Measurements from ENCODE around the gene IKZF3. TPM values are rescaled to one million over a fixed set of nuclear protein-coding genes. Genes with fewer than 3 reads are reported as not detected.
"Not testable (repeated sequence)": the region's sequence is repeated elsewhere in the genome, so short reads cannot be mapped to it uniquely, and the experiment has no call there.

The IKZF3 gene
- total and polyA plus RNA-seq, 4 experiments from 2014 or later: 3.2 to 118 (median 102) TPM

- Histone ChIP-seq H3K4me1 (ENCODE audit: insufficient read depth, low read length) (peaks cover 22% of the 10 kb centered on the region), H3K36me3 (ENCODE audit: insufficient read depth, low read length) (peaks cover 12% of the 10 kb centered on the region), H3K27me3 (ENCODE audit: insufficient read depth, low read length) (no peaks in the 10 kb centered on the region), H3K4me3 (ENCODE audit: low read length in 2 of 2) (no peak overlapping the region), H3K9me3 (ENCODE audit: control insufficient read depth in 1 of 2, low read length in 2 of 2) (no peaks in the 10 kb centered on the region), H3K27ac (ENCODE audit: low read depth, low read length) (no peak overlapping the region)
- no peak overlapping the region for H3K27ac Mint-ChIP-seq
- H3K27me3 Mint-ChIP-seq: no peaks in the 10 kb centered on the region
- POLR2A ChIA-PET (ENCODE audit: partially characterized antibody): interaction anchor here (0.5 kb wide), 1 partner anchor 212 kb away, joined by 3 read pairs; no protein-coding TSS in a partner anchor
- CTCF ChIA-PET (ENCODE audit: partially characterized antibody): no interaction called here
- intact Hi-C loops (cut with micrococcal nuclease): no loop called here
- H3K4me3 Mint-ChIP-seq: no peak overlapping the region
- H3K36me3 Mint-ChIP-seq: peaks cover 12 to 25% of the 10 kb centered on the region in 2 donors
- H3K4me1 Mint-ChIP-seq: peaks cover 5 to 33% (median 12%) of the 10 kb centered on the region in 4 donors
- no peak for DNase-seq
- H3K9me3 Mint-ChIP-seq: peaks cover 0 to 1% (median 0%) of the 10 kb centered on the region in 8 donors
These were observed 137.5 kb downstream of the IKZF3 start for GRCh38 chr17:39726617-39727016.

GRCh38 chr17:39725923-39726322 is 138.2 kb downstream of the IKZF3 start:
- CTCF ChIA-PET (ENCODE audit: partially characterized antibody): interaction anchor here (1.3 kb wide), 1 partner anchor 18 kb away, joined by 4 read pairs; no protein-coding TSS in a partner anchor
- H3K27ac Mint-ChIP-seq: peak overlapping the region in 2 of 7 donors; percentile 55 to 56

GRCh38 chr17:39724731-39725130 is 139.4 kb downstream of the IKZF3 start:
- H3K27me3 ChIP-seq (ENCODE audit: insufficient read depth, low read length): no peaks in the 10 kb centered on the region
- Mint-ChIP-seq H3K4me3 (no peak overlapping the region), H3K27ac (no peak overlapping the region)

More at GRCh38 chr17:39725923-39726322, 138.2 kb downstream of the IKZF3 start:
- H3K9me3 Mint-ChIP-seq; intact Hi-C loops (cut with micrococcal nuclease); DNase-seq; H3K27ac ChIP-seq (ENCODE audit: low read depth, low read length); H3K27me3 Mint-ChIP-seq; H3K27me3 ChIP-seq (ENCODE audit: insufficient read depth, low read length); H3K9me3 ChIP-seq (ENCODE audit: control insufficient read depth in 1 of 2, low read length in 2 of 2); H3K4me3 Mint-ChIP-seq; H3K4me3 ChIP-seq (ENCODE audit: low read length in 2 of 2): not testable (repeated sequence)
- H3K36me3 ChIP-seq (ENCODE audit: insufficient read depth, low read length): peaks cover 12% of the 10 kb centered on the region
- Mint-ChIP-seq H3K4me1 (peaks cover 5 to 29% (median 12%) of the 10 kb centered on the region in 4 donors), H3K36me3 (peaks cover 12 to 25% of the 10 kb centered on the region in 2 donors)
- POLR2A ChIA-PET (ENCODE audit: partially characterized antibody): interaction anchor here (0.8 kb wide), 1 partner anchor 201 kb away, joined by 3 read pairs; no protein-coding TSS in a partner anchor
- H3K4me1 ChIP-seq (ENCODE audit: insufficient read depth, low read length): peaks cover 18% of the 10 kb centered on the region

GRCh38 chr17:39722965-39723848 is 140.9 kb downstream of the IKZF3 start:
- Histone ChIP-seq H3K9me3 (ENCODE audit: control insufficient read depth in 1 of 2, low read length in 2 of 2) (no peaks in the 10 kb centered on the region), H3K27me3 (ENCODE audit: insufficient read depth, low read length) (no peaks in the 10 kb centered on the region), H3K4me3 (ENCODE audit: low read length in 2 of 2) (no peak overlapping the region), H3K4me1 (ENCODE audit: insufficient read depth, low read length) (no peaks in the 10 kb centered on the region), H3K27ac (ENCODE audit: low read depth, low read length) (no peak overlapping the region), H3K36me3 (ENCODE audit: insufficient read depth, low read length) (no peaks in the 10 kb centered on the region)
- H3K27ac Mint-ChIP-seq: no peak overlapping the region
- intact Hi-C loops (cut with micrococcal nuclease): no loop called here
- peaks cover 7 to 10% of the 10 kb centered on the region in 2 donors for H3K36me3 Mint-ChIP-seq
- POLR2A ChIA-PET (ENCODE audit: partially characterized antibody): no interaction called here
- DNase-seq: no peak
- CTCF ChIA-PET (ENCODE audit: partially characterized antibody): interaction anchor here (1.1 to 1.4 kb wide), 2 partner anchors 68 to 102 kb away, joined by 3 to 4 read pairs; no protein-coding TSS in a partner anchor
- no peaks in the 10 kb centered on the region for H3K9me3 Mint-ChIP-seq
- no peaks in the 10 kb centered on the region for H3K27me3 Mint-ChIP-seq
- peaks cover 0 to 12% (median under 1%) of the 10 kb centered on the region in 4 donors for H3K4me1 Mint-ChIP-seq
- H3K4me3 Mint-ChIP-seq: no peak overlapping the region

More at GRCh38 chr17:39724731-39725130, 139.4 kb downstream of the IKZF3 start:
- ChIA-PET CTCF (ENCODE audit: partially characterized antibody) (no interaction called here), POLR2A (ENCODE audit: partially characterized antibody) (no interaction called here)
- Histone ChIP-seq H3K4me3 (ENCODE audit: low read length in 2 of 2) (no peak overlapping the region), H3K9me3 (ENCODE audit: control insufficient read depth in 1 of 2, low read length in 2 of 2) (no peaks in the 10 kb centered on the region), H3K4me1 (ENCODE audit: insufficient read depth, low read length) (peaks cover 10% of the 10 kb centered on the region), H3K27ac (ENCODE audit: low read depth, low read length) (no peak overlapping the region), H3K36me3 (ENCODE audit: insufficient read depth, low read length) (peaks cover 12% of the 10 kb centered on the region)
- Mint-ChIP-seq H3K27me3 (no peaks in the 10 kb centered on the region), H3K4me1 (peaks cover 3 to 25% (median 9%) of the 10 kb centered on the region in 4 donors), H3K36me3 (peaks cover 12 to 21% of the 10 kb centered on the region in 2 donors), H3K9me3 (no peaks in the 10 kb centered on the region)
- intact Hi-C loops (cut with micrococcal nuclease): no loop called here
- no peak for DNase-seq

- Histone ChIP-seq H3K36me3 (ENCODE audit: insufficient read depth, low read length) (no peaks in the 10 kb centered on the region), H3K4me3 (ENCODE audit: low read length in 2 of 2) (no peak overlapping the region), H3K27ac (ENCODE audit: low read depth, low read length) (no peak overlapping the region), H3K27me3 (ENCODE audit: insufficient read depth, low read length) (no peaks in the 10 kb centered on the region), H3K4me1 (ENCODE audit: insufficient read depth, low read length) (no peaks in the 10 kb centered on the region), H3K9me3 (ENCODE audit: control insufficient read depth in 1 of 2, low read length in 2 of 2) (no peaks in the 10 kb centered on the region)
- intact Hi-C loops (cut with micrococcal nuclease): no loop called here
- H3K4me3 Mint-ChIP-seq: no peak overlapping the region
- H3K9me3 Mint-ChIP-seq: no peaks in the 10 kb centered on the region
- DNase-seq: no peak
- no peaks in the 10 kb centered on the region for H3K27me3 Mint-ChIP-seq
- peaks cover 6% of the 10 kb centered on the region in 2 donors for H3K36me3 Mint-ChIP-seq
- peaks cover 0 to 8% (median under 1%) of the 10 kb centered on the region in 4 donors for H3K4me1 Mint-ChIP-seq
- POLR2A ChIA-PET (ENCODE audit: partially characterized antibody): no interaction called here
- H3K27ac Mint-ChIP-seq: no peak overlapping the region
- CTCF ChIA-PET (ENCODE audit: partially characterized antibody): interaction anchor here (1.1 to 1.4 kb wide), 2 partner anchors 67 to 100 kb away, joined by 3 to 4 read pairs; no protein-coding TSS in a partner anchor
These were observed 142.0 kb downstream of the IKZF3 start for GRCh38 chr17:39722104-39722503.

- H3K9me3 Mint-ChIP-seq: no peaks in the 10 kb centered on the region
- DNase-seq: no peak
- H3K36me3 Mint-ChIP-seq: peaks cover 0 to 3% of the 10 kb centered on the region in 2 donors
- H3K9me3 ChIP-seq (ENCODE audit: control insufficient read depth in 1 of 2, low read length in 2 of 2): no peaks in the 10 kb centered on the region
- H3K4me3 ChIP-seq (ENCODE audit: low read length in 2 of 2): no peak overlapping the region
- no peaks in the 10 kb centered on the region for H3K4me1 Mint-ChIP-seq
- ChIA-PET POLR2A (ENCODE audit: partially characterized antibody) (interaction anchor here (1.2 to 1.8 kb wide), 3 partner anchors 10 to 31 kb away, joined by 3 to 6 read pairs (median 3); partner anchors contain the start of genes ERBB2 and MIEN1), CTCF (ENCODE audit: partially characterized antibody) (interaction anchor here (0.7 to 1.5 kb wide), 3 partner anchors 10 to 98 kb away, joined by 3 to 4 read pairs (median 3); partner anchors contain the start of gene MIEN1)
- H3K4me3 Mint-ChIP-seq: no peak overlapping the region
- no peaks in the 10 kb centered on the region for H3K27me3 ChIP-seq (ENCODE audit: insufficient read depth, low read length)
- H3K36me3 ChIP-seq (ENCODE audit: insufficient read depth, low read length): no peaks in the 10 kb centered on the region
- no peaks in the 10 kb centered on the region for H3K4me1 ChIP-seq (ENCODE audit: insufficient read depth, low read length)
- intact Hi-C loops (cut with micrococcal nuclease): no loop called here
- no peak overlapping the region for H3K27ac Mint-ChIP-seq
- no peak overlapping the region for H3K27ac ChIP-seq (ENCODE audit: low read depth, low read length)
- no peaks in the 10 kb centered on the region for H3K27me3 Mint-ChIP-seq
These were observed 144.4 kb downstream of the IKZF3 start for GRCh38 chr17:39719563-39720355.

DNA sequence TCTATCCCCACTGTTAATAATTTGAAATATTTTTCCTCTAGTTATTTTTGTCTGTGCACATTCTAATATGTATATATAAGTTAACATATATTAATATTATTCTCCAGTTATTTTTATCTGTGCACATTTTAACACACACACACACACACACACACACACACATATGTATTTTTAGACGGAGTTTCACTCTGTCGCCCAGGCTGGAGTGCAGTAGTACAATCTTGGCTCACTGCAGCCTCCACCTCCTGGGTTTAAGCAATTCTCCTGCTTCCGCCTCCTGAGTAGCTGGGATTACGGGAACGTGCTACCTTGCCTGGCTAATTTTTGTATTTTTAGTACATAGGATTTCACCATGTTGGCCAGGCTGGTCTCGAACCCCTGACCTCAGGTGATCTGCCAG is 146.5 kb downstream of the IKZF3 start:
- ChIA-PET CTCF (ENCODE audit: partially characterized antibody) (no interaction called here), POLR2A (ENCODE audit: partially characterized antibody) (no interaction called here)
- no peak overlapping the region for H3K4me3 Mint-ChIP-seq
- H3K4me1 ChIP-seq (ENCODE audit: insufficient read depth, low read length): no peaks in the 10 kb centered on the region
- H3K36me3 ChIP-seq (ENCODE audit: insufficient read depth, low read length): no peaks in the 10 kb centered on the region
- H3K4me1 Mint-ChIP-seq: no peaks in the 10 kb centered on the region
- no peak overlapping the region for H3K27ac ChIP-seq (ENCODE audit: low read depth, low read length)
- H3K9me3 Mint-ChIP-seq: no peaks in the 10 kb centered on the region
- H3K9me3 ChIP-seq (ENCODE audit: control insufficient read depth in 1 of 2, low read length in 2 of 2): no peaks in the 10 kb centered on the region
- no peaks in the 10 kb centered on the region for H3K36me3 Mint-ChIP-seq
- H3K4me3 ChIP-seq (ENCODE audit: low read length in 2 of 2): no peak overlapping the region
- H3K27ac Mint-ChIP-seq: no peak overlapping the region
- no peaks in the 10 kb centered on the region for H3K27me3 ChIP-seq (ENCODE audit: insufficient read depth, low read length)
- intact Hi-C loops (cut with micrococcal nuclease): no loop called here
- no peaks in the 10 kb centered on the region for H3K27me3 Mint-ChIP-seq
- DNase-seq: no peak

Measured in CD4-positive, alpha-beta memory T cell (primary cell).